Measurements from ENCODE around the gene TXNDC8. TPM values are rescaled to one million over a fixed set of nuclear protein-coding genes. Genes with fewer than 3 reads are reported as not detected.
A peak's percentile ranks its signal among the peaks of the same experiment; 100 is the strongest.

Gene TXNDC8
- total RNA-seq, 1 donor = not detected

DNA sequence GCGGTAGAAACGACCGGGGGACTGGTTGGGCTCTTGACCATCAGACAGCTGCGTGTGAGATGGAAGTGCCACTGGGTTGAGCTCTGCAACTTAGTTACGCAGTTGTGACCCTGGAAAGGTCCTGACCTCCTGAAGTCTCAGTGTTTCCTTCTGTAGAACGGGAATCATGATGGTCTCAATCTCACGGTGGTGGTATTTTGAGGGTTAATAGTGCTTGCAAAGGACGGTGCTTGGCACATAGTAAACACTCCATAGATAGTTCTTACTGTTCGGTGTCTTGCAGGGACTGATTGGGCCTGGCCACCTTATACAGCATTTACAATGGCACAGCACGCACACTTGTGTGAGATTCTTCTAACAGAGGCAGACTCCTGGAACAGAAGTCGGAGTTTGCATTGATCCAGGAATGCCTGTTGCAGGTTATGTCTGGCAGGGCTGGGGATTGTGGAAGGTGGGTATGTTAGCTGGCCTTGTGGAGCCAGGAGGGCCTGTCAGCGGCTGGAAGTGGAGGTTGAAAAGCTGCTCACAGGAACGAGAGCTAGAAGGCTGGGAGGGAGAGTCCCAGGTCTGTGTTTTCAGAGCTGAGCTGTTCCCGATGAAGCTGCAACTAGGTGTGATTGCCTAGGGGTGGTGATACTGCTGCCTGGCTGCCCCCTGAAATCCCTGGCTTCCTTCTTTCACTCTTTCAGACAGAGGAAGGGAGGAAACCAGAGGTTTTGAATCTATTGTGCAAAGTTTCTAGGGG is 80.4 kb downstream of the TXNDC8 start:
- TF ChIP-seq, protein P1, sequence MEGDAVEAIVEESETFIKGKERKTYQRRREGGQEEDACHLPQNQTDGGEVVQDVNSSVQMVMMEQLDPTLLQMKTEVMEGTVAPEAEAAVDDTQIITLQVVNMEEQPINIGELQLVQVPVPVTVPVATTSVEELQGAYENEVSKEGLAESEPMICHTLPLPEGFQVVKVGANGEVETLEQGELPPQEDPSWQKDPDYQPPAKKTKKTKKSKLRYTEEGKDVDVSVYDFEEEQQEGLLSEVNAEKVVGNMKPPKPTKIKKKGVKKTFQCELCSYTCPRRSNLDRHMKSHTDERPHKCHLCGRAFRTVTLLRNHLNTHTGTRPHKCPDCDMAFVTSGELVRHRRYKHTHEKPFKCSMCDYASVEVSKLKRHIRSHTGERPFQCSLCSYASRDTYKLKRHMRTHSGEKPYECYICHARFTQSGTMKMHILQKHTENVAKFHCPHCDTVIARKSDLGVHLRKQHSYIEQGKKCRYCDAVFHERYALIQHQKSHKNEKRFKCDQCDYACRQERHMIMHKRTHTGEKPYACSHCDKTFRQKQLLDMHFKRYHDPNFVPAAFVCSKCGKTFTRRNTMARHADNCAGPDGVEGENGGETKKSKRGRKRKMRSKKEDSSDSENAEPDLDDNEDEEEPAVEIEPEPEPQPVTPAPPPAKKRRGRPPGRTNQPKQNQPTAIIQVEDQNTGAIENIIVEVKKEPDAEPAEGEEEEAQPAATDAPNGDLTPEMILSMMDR (IDR thresholded peaks at IDR 0.05; ENCODE audit: insufficient read depth, low read depth, low read length) = no peak
- peak overlapping the region; percentile 81 for H3K4me3 ChIP-seq (ENCODE audit: low read depth, low read length)
- DNase-seq (ENCODE audit: low read depth) = peak; percentile 27

DNA sequence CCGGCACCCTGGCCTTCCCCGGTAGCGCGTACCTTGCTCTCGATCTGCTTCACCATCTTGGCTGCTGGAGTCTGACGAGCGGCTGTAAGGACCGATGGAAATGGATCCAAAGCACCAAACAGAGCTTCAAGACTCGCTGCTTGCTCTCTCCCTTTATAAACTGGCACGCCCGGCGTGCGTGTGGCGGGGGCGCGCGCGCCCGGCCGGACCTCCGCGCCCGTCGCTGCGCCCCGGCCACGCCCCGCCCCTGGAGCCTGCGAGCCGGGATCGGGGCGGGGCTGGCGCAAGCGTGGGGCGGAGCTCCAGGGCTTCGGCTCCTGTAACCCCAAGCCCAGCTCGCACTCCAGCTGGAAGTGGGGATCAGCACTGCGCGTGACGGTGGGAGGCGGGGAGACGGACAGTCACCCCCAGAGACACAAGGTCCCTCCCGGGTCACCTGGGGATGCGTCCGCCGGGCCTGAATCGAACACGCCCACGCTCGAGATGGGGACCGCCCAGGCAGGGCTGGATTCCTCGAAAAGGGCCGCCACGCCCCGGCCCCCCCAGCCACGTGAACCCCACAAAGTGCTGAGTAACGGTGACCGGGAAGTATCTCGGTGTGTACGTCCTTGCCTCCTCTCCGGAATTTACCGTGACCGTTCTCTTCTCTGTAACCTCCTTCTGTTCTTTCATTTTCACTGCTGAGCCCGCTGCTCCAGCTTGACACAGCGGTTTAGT is 81.1 kb downstream of the TXNDC8 start, which contains the start of gene TXN:
TXN (minus strand) TSS at position 128 of the 717 bp plus-strand sequence; CDS start at position 56, 72 bp downstream.
- TF ChIP-seq, protein P1 (IDR thresholded peaks at IDR 0.05; ENCODE audit: insufficient read depth, low read depth, low read length) = no peak
- H3K4me3 ChIP-seq (ENCODE audit: low read depth, low read length) = peak within 1 kb of the TSS; percentile 81
- DNase-seq (ENCODE audit: low read depth) = peak; percentile 94

DNA sequence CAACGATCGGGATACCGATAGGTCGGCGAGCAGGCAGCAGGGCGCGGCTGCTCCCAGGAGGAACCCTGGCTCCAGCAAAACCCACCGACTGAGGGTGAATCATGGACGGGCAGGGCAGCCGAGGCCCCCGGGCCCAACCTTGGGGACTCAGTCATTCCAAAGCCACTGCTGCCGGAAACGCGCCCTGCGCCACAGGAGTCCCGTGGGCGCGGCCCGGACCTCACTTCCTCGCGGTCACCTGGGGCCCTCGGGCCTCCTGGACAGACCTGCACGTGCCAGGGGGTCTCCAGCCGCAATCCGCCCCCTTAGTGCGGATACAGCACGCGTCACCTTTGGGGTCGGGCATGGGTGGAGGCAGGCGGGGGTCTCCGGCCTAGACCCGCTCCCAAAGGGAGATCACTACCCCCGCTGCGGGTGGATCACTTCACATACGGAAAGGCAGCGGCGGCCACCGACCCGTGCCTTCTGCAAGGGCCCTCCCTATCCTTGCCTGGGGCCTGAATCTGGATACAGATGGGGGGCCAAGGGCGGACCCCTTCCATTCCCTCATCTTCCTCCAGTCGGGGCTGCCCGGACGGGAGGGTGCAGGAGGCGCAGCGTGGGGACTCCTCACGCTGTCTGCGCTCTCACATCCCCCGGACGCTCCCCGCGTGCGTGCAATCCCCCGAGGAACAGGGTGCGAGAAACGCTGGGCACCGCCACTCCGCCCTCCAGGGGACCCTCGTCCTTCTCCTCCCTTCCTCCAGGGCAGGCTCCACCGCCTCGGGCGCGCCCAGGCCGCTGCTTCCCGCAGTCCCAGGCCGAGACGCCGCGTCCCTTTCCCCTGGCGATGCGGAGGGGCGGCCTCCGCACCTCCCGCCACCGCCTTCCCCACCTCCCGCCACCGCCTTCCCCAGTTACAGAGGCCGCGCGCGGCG is 81.9 kb downstream of the TXNDC8 start:
- TF ChIP-seq, protein P1 (IDR thresholded peaks at IDR 0.05; ENCODE audit: insufficient read depth, low read depth, low read length) = no peak
- DNase-seq (ENCODE audit: low read depth) = peak; percentile 58
- peak overlapping the region; percentile 81 for H3K4me3 ChIP-seq (ENCODE audit: low read depth, low read length)

DNA sequence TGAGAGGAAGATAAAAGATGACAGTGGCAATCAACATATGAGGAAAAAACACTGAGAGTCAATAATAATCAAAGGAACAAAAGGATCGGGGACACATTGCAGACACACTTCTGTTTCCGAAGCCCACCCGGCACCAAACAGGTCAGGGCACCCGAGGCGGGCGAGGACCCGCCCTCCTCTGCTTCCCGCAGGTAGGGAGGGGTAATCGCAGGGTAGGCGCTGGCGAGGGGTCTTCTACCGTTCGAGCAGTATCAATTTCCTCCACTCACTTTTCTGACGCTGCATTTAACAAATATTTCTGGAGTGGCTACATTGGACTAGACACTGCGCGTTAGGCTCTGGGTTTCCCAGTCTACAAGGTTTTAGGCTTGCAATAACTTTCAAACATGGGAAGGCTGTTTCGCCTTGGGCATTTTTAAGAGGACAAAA is 82.6 kb downstream of the TXNDC8 start:
- TF ChIP-seq, protein P1 (IDR thresholded peaks at IDR 0.05; ENCODE audit: insufficient read depth, low read depth, low read length) = no peak
- peak overlapping the region; percentile 81 for H3K4me3 ChIP-seq (ENCODE audit: low read depth, low read length)
- no peak for DNase-seq (ENCODE audit: low read depth)

DNA sequence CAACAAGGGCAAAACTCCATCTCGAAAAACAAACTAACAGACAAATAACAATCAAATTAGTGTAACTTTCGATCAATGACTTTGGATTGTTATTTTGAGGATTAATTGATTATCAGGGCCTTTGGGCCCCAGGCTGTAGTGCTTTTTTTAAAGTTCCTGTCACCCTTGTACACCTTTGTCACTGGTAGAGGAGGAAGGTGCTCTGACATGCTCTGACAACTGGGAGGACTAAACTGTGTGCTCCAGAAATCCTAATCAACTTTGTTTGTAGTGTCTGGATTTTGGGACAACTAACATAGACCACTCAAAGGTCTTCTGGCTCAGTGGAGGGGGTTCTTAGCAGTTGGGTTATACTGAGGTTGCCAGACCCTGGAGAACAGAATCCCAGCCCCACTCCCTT is 83.2 kb downstream of the TXNDC8 start:
- TF ChIP-seq, protein P1 (IDR thresholded peaks at IDR 0.05; ENCODE audit: insufficient read depth, low read depth, low read length) = no peak
- H3K4me3 ChIP-seq (ENCODE audit: low read depth, low read length) = peak overlapping the region; percentile 81
- DNase-seq (ENCODE audit: low read depth) = no peak

Small RNAs within 50 kb of the gene (small RNA-seq; reads per million reads assigned to genes)
- not detected for gene RNU6-1039P

Other genes starting within 250 kb of the TXNDC8 start
- not detected in 2 replicates for gene C9orf152, start 129.7 kb downstream of the TXNDC8 start, total RNA-seq
- 414 and 472 TPM in 2 replicates for gene TXN, start 81.4 kb downstream of the TXNDC8 start, total RNA-seq
- gene SVEP1, start 241.9 kb upstream of the TXNDC8 start, total RNA-seq = 39.6 and 81.2 TPM in 2 replicates

All from fibroblast of villous mesenchyme (primary cell).